Progenitor cell of endocrine pancreas (in vitro differentiated cells): ENCODE measurements around the gene SH3RF1. TPM values are rescaled to one million over a fixed set of nuclear protein-coding genes. Genes with fewer than 3 reads are reported as not detected.

Experiments
- DNase-seq: peaks from one replicate; pipeline ENCODE4 v3.0.0; 2021; ENCODE audit warnings: low spot score; ENCODE audit not compliant: unreplicated experiment
- H3K27ac Mint-ChIP-seq: 2 replicates; pipeline ENCODE4 v1.8.0; 2021; ENCODE audit warnings: mild to moderate bottlenecking, moderate library complexity, mixed read lengths
- H3K27me3 Mint-ChIP-seq: 2 replicates; pipeline ENCODE4 v1.8.0; 2021; ENCODE audit warnings: mixed read lengths
- H3K36me3 Mint-ChIP-seq: 2 replicates; pipeline ENCODE4 v1.8.0; 2022; ENCODE audit warnings: mixed read lengths; ENCODE audit not compliant: insufficient read depth
- H3K4me1 Mint-ChIP-seq: 2 replicates; pipeline ENCODE4 v1.8.0; 2021; ENCODE audit warnings: low read depth, mixed read lengths
- H3K4me3 Mint-ChIP-seq: 2 replicates; pipeline ENCODE4 v1.8.0; 2021; ENCODE audit warnings: low read depth, mild to moderate bottlenecking, moderate library complexity, mixed read lengths
- H3K9me3 Mint-ChIP-seq: 2 replicates; pipeline ENCODE4 v1.8.0; 2021; ENCODE audit warnings: low read depth, mixed read lengths
- total RNA-seq: library from RNA; stranded (reverse); gene quantifications from 2 replicates; pipeline ENCODE4 v1.2.1, GENCODE V29; 2021
- TF ChIP-seq, protein P1 (sequence below): fragments of 200-600 bp; sonication (generic); IDR thresholded peaks from one replicate; pipeline ENCODE4 v1.5.0; 2021; ENCODE audit warnings: antibody characterized with exemption, mild to moderate bottlenecking; ENCODE audit not compliant: unreplicated experiment

SH3RF1 gene
- total RNA-seq, 1 donor from 2014 or later, result 31.1 TPM

DNA sequence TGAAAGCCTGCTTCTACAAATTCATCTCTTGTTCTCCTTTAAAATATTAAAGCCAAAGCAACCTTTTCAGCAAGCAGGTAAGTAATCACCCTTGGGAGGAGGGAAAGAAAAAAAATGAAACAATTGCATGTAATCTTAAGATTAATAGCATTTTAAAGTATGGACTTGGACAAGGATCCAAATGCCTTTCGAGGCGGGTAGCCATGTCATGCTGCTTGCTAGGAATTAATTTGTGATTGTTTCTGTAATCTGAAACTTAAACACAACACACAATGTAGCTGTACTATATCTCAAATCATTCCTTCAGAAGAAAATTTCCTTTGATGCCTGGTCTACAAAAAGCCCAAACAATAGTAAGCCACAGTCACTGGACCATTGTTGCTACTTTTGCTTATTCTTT lies 148.3 kb downstream of the SH3RF1 start:
- Mint-ChIP-seq H3K27ac (no peak overlapping the region), H3K27me3 (no peaks in the 10 kb centered on the region), H3K36me3 (peaks cover 21% of the 10 kb centered on the region), H3K4me1 (peaks cover 13% of the 10 kb centered on the region), H3K9me3 (no peaks in the 10 kb centered on the region), H3K4me3 (no peak overlapping the region)
- TF ChIP-seq, protein P1, sequence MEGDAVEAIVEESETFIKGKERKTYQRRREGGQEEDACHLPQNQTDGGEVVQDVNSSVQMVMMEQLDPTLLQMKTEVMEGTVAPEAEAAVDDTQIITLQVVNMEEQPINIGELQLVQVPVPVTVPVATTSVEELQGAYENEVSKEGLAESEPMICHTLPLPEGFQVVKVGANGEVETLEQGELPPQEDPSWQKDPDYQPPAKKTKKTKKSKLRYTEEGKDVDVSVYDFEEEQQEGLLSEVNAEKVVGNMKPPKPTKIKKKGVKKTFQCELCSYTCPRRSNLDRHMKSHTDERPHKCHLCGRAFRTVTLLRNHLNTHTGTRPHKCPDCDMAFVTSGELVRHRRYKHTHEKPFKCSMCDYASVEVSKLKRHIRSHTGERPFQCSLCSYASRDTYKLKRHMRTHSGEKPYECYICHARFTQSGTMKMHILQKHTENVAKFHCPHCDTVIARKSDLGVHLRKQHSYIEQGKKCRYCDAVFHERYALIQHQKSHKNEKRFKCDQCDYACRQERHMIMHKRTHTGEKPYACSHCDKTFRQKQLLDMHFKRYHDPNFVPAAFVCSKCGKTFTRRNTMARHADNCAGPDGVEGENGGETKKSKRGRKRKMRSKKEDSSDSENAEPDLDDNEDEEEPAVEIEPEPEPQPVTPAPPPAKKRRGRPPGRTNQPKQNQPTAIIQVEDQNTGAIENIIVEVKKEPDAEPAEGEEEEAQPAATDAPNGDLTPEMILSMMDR, result no peak
- DNase-seq, result no peak

DNA sequence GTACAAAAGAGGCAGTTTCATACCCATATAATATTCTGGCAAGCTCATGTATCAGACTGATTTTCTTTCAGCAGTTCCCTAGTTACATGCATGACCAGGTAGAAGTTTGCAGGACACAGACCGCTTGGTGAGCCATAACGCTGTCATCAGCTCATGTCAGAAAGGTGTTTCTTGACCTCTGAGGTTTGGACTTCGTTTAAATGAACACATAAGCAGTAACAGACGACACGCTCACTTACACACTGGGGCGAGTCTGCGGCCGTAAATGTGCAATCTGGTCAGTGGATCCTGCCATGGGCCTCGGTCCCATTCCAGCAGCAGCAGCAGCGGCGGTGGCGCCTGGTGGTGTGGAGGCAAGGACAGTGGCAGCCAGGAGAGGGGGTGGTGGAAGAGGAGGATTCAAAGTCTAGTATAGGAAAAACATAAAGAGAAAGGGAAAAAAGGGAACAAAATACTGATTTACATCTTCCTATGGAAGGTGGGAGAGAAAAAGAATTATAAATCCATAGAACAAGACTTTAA lies 148.8 kb downstream of the SH3RF1 start:
- Mint-ChIP-seq H3K36me3 (peaks cover 23% of the 10 kb centered on the region), H3K27ac (peak overlapping the region; percentile 8), H3K4me1 (peaks cover 13% of the 10 kb centered on the region), H3K4me3 (no peak overlapping the region), H3K27me3 (no peaks in the 10 kb centered on the region), H3K9me3 (no peaks in the 10 kb centered on the region)
- DNase-seq, result no peak
- TF ChIP-seq, protein P1, result no peak

DNA sequence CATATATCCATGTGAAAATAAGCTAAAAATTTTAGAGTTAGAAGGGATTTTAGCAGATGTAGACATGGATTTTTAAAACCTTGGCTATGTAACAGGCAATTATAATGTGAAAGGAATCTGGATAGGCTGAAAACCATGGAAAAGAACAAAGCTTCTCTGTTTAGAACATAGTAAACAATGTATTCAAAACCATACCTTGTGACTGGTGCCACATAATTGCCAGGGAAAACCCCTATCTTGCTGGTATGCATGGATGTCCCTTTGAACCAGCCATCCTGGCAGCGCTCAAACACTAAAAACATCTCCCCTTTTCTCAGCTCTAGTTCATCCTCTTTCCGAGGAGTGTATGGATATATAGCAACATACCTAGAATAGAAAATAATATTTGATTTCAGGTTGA lies 150.1 kb downstream of the SH3RF1 start:
- H3K9me3 Mint-ChIP-seq, result no peaks in the 10 kb centered on the region
- TF ChIP-seq, protein P1, result no peak
- H3K36me3 Mint-ChIP-seq, result peaks cover 26% of the 10 kb centered on the region
- no peak overlapping the region for H3K27ac Mint-ChIP-seq
- H3K4me3 Mint-ChIP-seq, result no peak overlapping the region
- DNase-seq, result no peak
- peaks cover 15% of the 10 kb centered on the region for H3K4me1 Mint-ChIP-seq
- no peaks in the 10 kb centered on the region for H3K27me3 Mint-ChIP-seq

DNA sequence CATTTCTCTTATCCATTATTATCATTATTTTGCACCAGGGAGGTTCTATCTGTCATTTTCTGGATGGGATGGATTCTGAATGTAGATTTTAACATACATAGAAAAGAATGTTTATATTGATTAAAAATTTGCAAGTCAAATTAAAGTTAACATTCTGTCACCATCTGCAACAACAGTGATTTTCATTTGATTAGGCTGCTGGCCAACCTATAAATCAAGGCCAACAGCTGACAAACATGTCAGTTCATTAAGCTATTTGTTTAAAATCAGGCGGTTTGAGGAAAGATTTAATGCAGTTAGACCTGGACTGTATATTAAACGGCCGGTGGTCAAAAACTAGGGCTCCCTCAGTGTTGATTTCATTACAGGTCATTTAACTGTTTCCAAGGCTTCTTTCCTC lies 151.2 kb downstream of the SH3RF1 start:
- H3K27ac Mint-ChIP-seq, result no peak overlapping the region
- H3K4me3 Mint-ChIP-seq, result no peak overlapping the region
- H3K36me3 Mint-ChIP-seq, result peaks cover 30% of the 10 kb centered on the region
- peaks cover 17% of the 10 kb centered on the region for H3K4me1 Mint-ChIP-seq
- TF ChIP-seq, protein P1, result no peak
- no peaks in the 10 kb centered on the region for H3K27me3 Mint-ChIP-seq
- DNase-seq, result no peak
- H3K9me3 Mint-ChIP-seq, result no peaks in the 10 kb centered on the region

DNA sequence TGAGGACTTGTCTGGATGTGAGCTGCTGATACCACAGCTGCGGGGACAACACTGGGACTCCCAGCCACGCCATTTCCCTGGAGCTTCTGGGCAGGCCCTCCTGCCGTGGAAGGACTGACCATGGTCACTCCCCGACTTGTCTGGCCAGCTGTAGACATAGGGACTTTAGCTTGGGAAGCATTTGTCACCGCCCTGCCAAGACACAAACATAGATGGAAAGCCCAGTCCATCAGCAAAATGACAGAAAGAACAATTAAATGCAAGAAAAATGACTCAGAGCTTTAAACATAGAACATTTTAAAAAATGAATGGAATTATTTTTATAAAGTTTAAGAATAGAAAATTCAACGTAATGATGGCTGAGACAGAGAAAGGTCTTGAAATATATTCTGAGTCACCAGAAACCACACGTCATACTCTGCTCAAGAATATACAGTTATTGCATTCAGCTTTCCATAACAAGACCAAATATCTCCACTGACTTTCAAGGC lies 153.1 kb downstream of the SH3RF1 start:
- no peak overlapping the region for H3K4me3 Mint-ChIP-seq
- H3K9me3 Mint-ChIP-seq, result no peaks in the 10 kb centered on the region
- H3K4me1 Mint-ChIP-seq, result peaks cover 10% of the 10 kb centered on the region
- DNase-seq, result no peak
- H3K27ac Mint-ChIP-seq, result peak overlapping the region; percentile 39
- TF ChIP-seq, protein P1, result no peak
- H3K27me3 Mint-ChIP-seq, result no peaks in the 10 kb centered on the region
- peaks cover 36% of the 10 kb centered on the region for H3K36me3 Mint-ChIP-seq
